SK-N-SH (cell line): ENCODE data around the gene IMPDH1. TPM values are rescaled to one million over a fixed set of nuclear protein-coding genes. Genes with fewer than 3 reads are reported as not detected.

Experiments used
- CTCF ChIA-PET: fragments of 300-600, 350-600 bp; formaldehyde crosslinking; extraction: SDS; loops from one replicate; lab custom pipeline; 2021; lab: Yijun Ruan, JAX
- POLR2A ChIA-PET: fragments of 350-600 bp; sonication (Branson Sonifier 250); formaldehyde crosslinking; extraction: SDS; loops from one replicate; lab custom pipeline; 2020; ENCODE audit warnings: antibody characterized with exemption, inconsistent platforms; lab: Yijun Ruan, JAX
- DNase-seq: peaks from one replicate; pipeline ENCODE4 v3.0.0; 2012
- H2AFZ ChIP-seq: fragments of 200-600 bp; sonication (generic); 2 replicates; pipeline ENCODE4 v1.8.1; 2016; ENCODE audit warnings: antibody characterized with exemption, mild to moderate bottlenecking, low read depth
- H3F3A ChIP-seq: fragments of 200-600 bp; sonication (generic); replicated peaks from 2 replicates; pipeline ENCODE3; 2016; ENCODE audit warnings: antibody characterized with exemption, mild to moderate bottlenecking; ENCODE audit not compliant: insufficient read depth
- H3K27ac ChIP-seq, 2 experiments: fragments of 200-500 bp in 1 of 2; fragments of 200-600 bp in 1 of 2; sonication (Bioruptor generic) in 1 of 2; sonication (generic), shearing (Covaris generic) in 1 of 2; 2 replicates each; pipeline versions ENCODE4 v1.5.1 to v1.6.1; 2014 to 2016; ENCODE audit warnings: low read depth in 2 of 2, inconsistent platforms in 1 of 2, low read length in 1 of 2, mild to moderate bottlenecking in 1 of 2, mixed read lengths in 1 of 2
- H3K27me3 ChIP-seq: fragments of 200-600 bp; sonication (generic), shearing (Covaris generic); 2 replicates; pipeline ENCODE4 v1.6.1; 2016; ENCODE audit warnings: mixed run types; ENCODE audit not compliant: insufficient read depth
- H3K36me3 ChIP-seq, 2 experiments: fragments of 200-500 bp in 1 of 2; fragments of 200-600 bp in 1 of 2; sonication (Bioruptor generic) in 1 of 2; sonication (generic) in 1 of 2; replicated peaks in 1 of 2; 2 replicates each; pipeline versions ENCODE3 to v1.5.1; 2014 to 2016; ENCODE audit warnings: low read length in 1 of 2, mild to moderate bottlenecking in 1 of 2; ENCODE audit not compliant: insufficient read depth in 2 of 2, control insufficient read depth in 1 of 2
- H3K4me1 ChIP-seq, 2 experiments: fragments of 200-500 bp in 1 of 2; fragments of 200-600 bp in 1 of 2; sonication (Bioruptor generic) in 1 of 2; sonication (generic), shearing (Covaris generic) in 1 of 2; 2 replicates each; pipeline versions ENCODE4 v1.5.1 to v1.6.1; 2014 to 2016; ENCODE audit warnings: low read depth in 1 of 2, low read length in 1 of 2, mixed run types in 1 of 2; ENCODE audit not compliant: insufficient read depth in 2 of 2, control insufficient read depth in 1 of 2
- H3K4me2 ChIP-seq: fragments of 200-600 bp; sonication (generic), shearing (Covaris generic); 2 replicates; pipeline ENCODE4 v1.6.1; 2017; ENCODE audit warnings: mixed run types
- H3K4me3 ChIP-seq, 2 experiments: fragments of 200-500 bp in 1 of 2; fragments of 200-600 bp in 1 of 2; sonication (Bioruptor generic) in 1 of 2; sonication (generic), shearing (Covaris generic) in 1 of 2; 2 replicates each; pipeline versions ENCODE4 v1.5.1 to v1.8.1; 2014 to 2016; ENCODE audit warnings: low read depth in 2 of 2, inconsistent platforms in 1 of 2, low read length in 1 of 2, mild to moderate bottlenecking in 1 of 2, mixed read lengths in 1 of 2, moderate library complexity in 1 of 2
- H3K79me2 ChIP-seq: fragments of 200-600 bp; sonication (generic); 2 replicates; pipeline ENCODE4 v1.8.1; 2017; ENCODE audit warnings: mild to moderate bottlenecking; ENCODE audit not compliant: insufficient read depth
- H3K9ac ChIP-seq: fragments of 200-600 bp; sonication (generic); 2 replicates; pipeline ENCODE4 v1.6.1; 2017; ENCODE audit warnings: mixed run types
- H3K9me2 ChIP-seq: fragments of 200-600 bp; sonication (generic); 2 replicates; pipeline ENCODE4 v1.6.1; 2017; ENCODE audit warnings: mixed run types
- H3K9me3 ChIP-seq: fragments of 200-600 bp; sonication (generic); 2 replicates; pipeline ENCODE4 v1.6.1; 2017; ENCODE audit warnings: mixed run types, mild to moderate bottlenecking, moderate library complexity
- H4K20me1 ChIP-seq: fragments of 200-600 bp; sonication (generic); 2 replicates; pipeline ENCODE4 v1.6.1; 2017; ENCODE audit warnings: mild to moderate bottlenecking, mixed run types; ENCODE audit not compliant: insufficient read depth
- CHD2 ChIP-seq: fragments of 150-350 bp; IDR thresholded peaks from 2 replicates; pipeline ENCODE4 v1.6.1; 2018; ENCODE audit warnings: low read length; ENCODE audit not compliant: partially characterized antibody
- ELF1 ChIP-seq: IDR thresholded peaks from 2 replicates; pipeline ENCODE4 v1.4.0; 2012
- EP300 ChIP-seq, 2 experiments: IDR thresholded peaks; 2 replicates each; pipeline versions ENCODE4 v1.4.0 to v1.6.1; 2012; ENCODE audit warnings: borderline replicate concordance in 1 of 2, low read depth in 1 of 2, low read length in 1 of 2
- FOSL2 ChIP-seq: IDR thresholded peaks from 2 replicates; pipeline ENCODE4 v1.4.0; 2012; ENCODE audit warnings: low read depth, mild to moderate bottlenecking, moderate library complexity, borderline replicate concordance
- GABPA ChIP-seq: IDR thresholded peaks from 2 replicates; pipeline ENCODE4 v1.4.0; 2012; ENCODE audit warnings: low read depth, mild to moderate bottlenecking
- GATA2 ChIP-seq: sonication (generic); formaldehyde crosslinking; IDR thresholded peaks from 2 replicates; pipeline ENCODE4 v1.5.0; 2020; ENCODE audit warnings: mild to moderate bottlenecking, missing genetic modification reagents
- MEF2A ChIP-seq: IDR thresholded peaks from 2 replicates; pipeline ENCODE4 v1.4.0; 2012; ENCODE audit warnings: low read depth, borderline replicate concordance
- NFIC ChIP-seq: IDR thresholded peaks from 2 replicates; pipeline ENCODE4 v1.4.0; 2012; ENCODE audit warnings: borderline replicate concordance
- NRF1 ChIP-seq: IDR thresholded peaks from 2 replicates; pipeline ENCODE4 v1.6.1; 2012; ENCODE audit warnings: low read depth, mild to moderate bottlenecking, low read length
- POLR2AphosphoS5 ChIP-seq: IDR thresholded peaks from 2 replicates; pipeline ENCODE4 v1.6.1; 2012; ENCODE audit warnings: low read depth, low read length
- RFX5 ChIP-seq: IDR thresholded peaks from 2 replicates; pipeline ENCODE4 v1.6.1; 2012; ENCODE audit warnings: mild to moderate bottlenecking, improper control_type of control experiment, low read length
- SIN3A ChIP-seq: IDR thresholded peaks from 2 replicates; pipeline ENCODE4 v1.6.1; 2012; ENCODE audit warnings: low read depth, mild to moderate bottlenecking, low read length, moderate library complexity, borderline replicate concordance
- TCF12 ChIP-seq: IDR thresholded peaks from 2 replicates; pipeline ENCODE4 v1.4.0; 2012
- YY1 ChIP-seq: IDR thresholded peaks from 2 replicates; pipeline ENCODE4 v1.4.0; 2012; ENCODE audit warnings: low read depth, mild to moderate bottlenecking
- WGBS: methylation state at CpG from one replicate; pipeline ENCODE4 v1.1.6; 2017; ENCODE audit warnings: low lambda C conversion rate; 5-methylcytosine and 5-hydroxymethylcytosine counted together
- polyA plus RNA-seq, 3 experiments: library from polyadenylated mRNA; depleted of rRNA; stranded (reverse); fragments of >200 nt; gene quantifications; 2 replicates each; pipeline ENCODE4 v1.2.3, GENCODE V29; 2012
- TF ChIP-seq, protein P1 (sequence below): fragments of 150-350 bp; IDR thresholded peaks from 2 replicates; pipeline ENCODE4 v1.6.1; 2017; ENCODE audit warnings: antibody characterized with exemption, low read length, low read depth, borderline replicate concordance
- TF ChIP-seq, protein P2 (sequence below): IDR thresholded peaks from 2 replicates; pipeline ENCODE4 v1.6.1; 2012; ENCODE audit warnings: mild to moderate bottlenecking, low read depth, low read length, moderate library complexity
- TF ChIP-seq, protein P3 (sequence below): IDR thresholded peaks from 2 replicates; pipeline ENCODE4 v1.4.0; 2012; ENCODE audit warnings: low read depth, borderline replicate concordance
- TF ChIP-seq, protein P4 (sequence below): fragments of 150-350 bp; IDR thresholded peaks from 2 replicates; pipeline ENCODE4 v1.6.1; 2016; ENCODE audit warnings: mild to moderate bottlenecking, low read depth, low read length
- TF ChIP-seq, protein P5 (sequence below): IDR thresholded peaks from 2 replicates; pipeline ENCODE4 v1.4.0; 2012; ENCODE audit warnings: low read depth, borderline replicate concordance
- TF ChIP-seq, protein P6 (sequence below): fragments of 200-600 bp; sonication (generic); IDR thresholded peaks from 2 replicates; pipeline ENCODE4 v1.6.1; 2017; ENCODE audit warnings: antibody characterized with exemption, mild to moderate bottlenecking, moderate library complexity

IMPDH1 gene
- 80.4 and 82.0 TPM in 2 replicates for polyA plus RNA-seq (2012; rRNA removed)
- 32.4 and 59.8 TPM in 2 replicates for polyA plus RNA-seq (2012; cell fraction: cytosol; rRNA removed)
- 120 and 129 TPM in 2 replicates for polyA plus RNA-seq (2012; cell fraction: nucleus; rRNA removed)

DNA sequence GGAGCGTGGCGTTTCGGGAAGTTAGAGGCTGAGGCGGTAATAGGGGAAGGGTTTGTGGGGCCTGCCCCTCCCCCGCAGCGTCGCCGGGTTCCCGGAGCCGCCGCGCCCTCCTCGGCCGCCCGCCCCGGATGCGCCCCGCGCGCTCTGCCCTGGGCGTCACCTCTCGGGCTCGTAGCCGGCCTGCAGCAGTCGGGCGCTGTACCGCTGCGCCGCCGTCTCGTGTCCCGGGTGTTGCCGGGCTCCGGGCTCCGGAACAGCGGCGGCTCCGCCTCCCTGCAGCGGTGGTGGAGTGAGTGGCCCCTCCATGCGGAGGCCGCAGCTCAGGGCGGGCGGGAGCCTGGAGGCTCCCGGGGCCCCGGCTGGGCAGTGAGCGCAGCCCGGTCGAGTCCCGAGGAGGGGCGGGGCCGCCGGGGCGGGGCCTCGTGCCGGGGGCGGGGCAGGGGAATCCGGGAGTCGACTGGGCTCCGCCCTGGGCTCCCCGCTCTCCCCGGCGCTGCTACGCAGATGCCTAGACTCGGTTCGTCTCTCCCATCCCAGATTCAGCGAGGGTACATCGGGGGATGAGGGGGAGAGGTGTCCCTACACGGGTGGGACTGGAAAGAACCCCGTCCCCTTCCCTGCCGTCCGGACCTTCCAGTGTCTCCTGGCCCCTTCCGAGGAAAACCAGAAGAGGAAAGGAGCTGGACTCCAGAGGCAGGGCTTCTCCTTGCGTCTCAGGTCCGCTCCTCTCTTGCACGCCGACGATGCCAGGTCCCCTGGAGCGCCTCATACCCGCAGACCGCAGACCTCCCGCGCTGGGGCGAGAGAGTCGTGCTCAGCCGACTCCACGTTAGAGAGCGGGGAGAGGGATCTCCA lies at the start of gene IMPDH1:
IMPDH1 (minus strand) TSS at position 387 of the 855 bp plus-strand sequence; CDS start at position 306, 81 bp downstream.
- Histone ChIP-seq H3K36me3 (no peaks in the 10 kb centered on the region), H3K4me2 (peak within 1 kb of the TSS; percentile 98), H4K20me1 (0 out of 2 replicates have a peak, but pooled peaks cover under 1% of the 10 kb centered on the region), H3K27me3 (no peaks in the 10 kb centered on the region), H3K79me2 (peaks cover 7% of the 10 kb centered on the region; the same call in 1 of the 2 replicates), H3K9me2 (no peaks in the 10 kb centered on the region), H3K4me3 (peak within 1 kb of the TSS; percentile 69 to 83), H3K9ac (peak within 1 kb of the TSS; percentile 73), H3F3A (peaks cover 29% of the 10 kb centered on the region), H3K4me1 (peaks cover 15 to 26% of the 10 kb centered on the region in 2 experiments; a peak in 2 of 4 replicates), H3K27ac (peak within 1 kb of the TSS; percentile 35 to 79; a peak in 3 of 4 replicates), H3K9me3 (no peaks in the 10 kb centered on the region), H2AFZ (peak within 1 kb of the TSS; percentile 97)
- CTCF ChIA-PET: interaction anchor here (4.1 to 50.3 kb wide), 4 partner anchors 7 to 66 kb away, joined by 29 to 1901 read pairs (median 1844); partner anchors contain the start of genes IMPDH1 and RBM28
- POLR2A ChIA-PET: interaction anchor here (1.5 kb wide), 1 partner anchor 9 kb away, joined by 4 read pairs; no protein-coding TSS in a partner anchor
- WGBS: under 1% methylated on average over 28 of the region's 87 CpGs
- DNase-seq: peak; percentile 100
- TF ChIP-seq SIN3A (peak; percentile 67; the same call in 1 of the 2 replicates), GABPA (no peak), POLR2AphosphoS5 (peak; percentile 91), FOSL2 (no peak), EP300 (IDR thresholded peaks at IDR 0.05; ENCODE audit: borderline replicate concordance in 1 of 2, low read depth in 1 of 2, low read length in 1 of 2) (no peak), ELF1 (no peak), TCF12 (no peak; the same call in 1 of the 2 replicates), GATA2 (no peak), MEF2A (no peak), CHD2 (no peak), NFIC (0 out of 2 replicates have a peak, but pooled peaks have one; percentile 10), YY1 (peak; percentile 31; the same call in 1 of the 2 replicates), NRF1 (no peak), RFX5 (no peak)
- TF ChIP-seq, protein P1, sequence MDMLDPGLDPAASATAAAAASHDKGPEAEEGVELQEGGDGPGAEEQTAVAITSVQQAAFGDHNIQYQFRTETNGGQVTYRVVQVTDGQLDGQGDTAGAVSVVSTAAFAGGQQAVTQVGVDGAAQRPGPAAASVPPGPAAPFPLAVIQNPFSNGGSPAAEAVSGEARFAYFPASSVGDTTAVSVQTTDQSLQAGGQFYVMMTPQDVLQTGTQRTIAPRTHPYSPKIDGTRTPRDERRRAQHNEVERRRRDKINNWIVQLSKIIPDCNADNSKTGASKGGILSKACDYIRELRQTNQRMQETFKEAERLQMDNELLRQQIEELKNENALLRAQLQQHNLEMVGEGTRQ: no peak
- TF ChIP-seq, protein P2, sequence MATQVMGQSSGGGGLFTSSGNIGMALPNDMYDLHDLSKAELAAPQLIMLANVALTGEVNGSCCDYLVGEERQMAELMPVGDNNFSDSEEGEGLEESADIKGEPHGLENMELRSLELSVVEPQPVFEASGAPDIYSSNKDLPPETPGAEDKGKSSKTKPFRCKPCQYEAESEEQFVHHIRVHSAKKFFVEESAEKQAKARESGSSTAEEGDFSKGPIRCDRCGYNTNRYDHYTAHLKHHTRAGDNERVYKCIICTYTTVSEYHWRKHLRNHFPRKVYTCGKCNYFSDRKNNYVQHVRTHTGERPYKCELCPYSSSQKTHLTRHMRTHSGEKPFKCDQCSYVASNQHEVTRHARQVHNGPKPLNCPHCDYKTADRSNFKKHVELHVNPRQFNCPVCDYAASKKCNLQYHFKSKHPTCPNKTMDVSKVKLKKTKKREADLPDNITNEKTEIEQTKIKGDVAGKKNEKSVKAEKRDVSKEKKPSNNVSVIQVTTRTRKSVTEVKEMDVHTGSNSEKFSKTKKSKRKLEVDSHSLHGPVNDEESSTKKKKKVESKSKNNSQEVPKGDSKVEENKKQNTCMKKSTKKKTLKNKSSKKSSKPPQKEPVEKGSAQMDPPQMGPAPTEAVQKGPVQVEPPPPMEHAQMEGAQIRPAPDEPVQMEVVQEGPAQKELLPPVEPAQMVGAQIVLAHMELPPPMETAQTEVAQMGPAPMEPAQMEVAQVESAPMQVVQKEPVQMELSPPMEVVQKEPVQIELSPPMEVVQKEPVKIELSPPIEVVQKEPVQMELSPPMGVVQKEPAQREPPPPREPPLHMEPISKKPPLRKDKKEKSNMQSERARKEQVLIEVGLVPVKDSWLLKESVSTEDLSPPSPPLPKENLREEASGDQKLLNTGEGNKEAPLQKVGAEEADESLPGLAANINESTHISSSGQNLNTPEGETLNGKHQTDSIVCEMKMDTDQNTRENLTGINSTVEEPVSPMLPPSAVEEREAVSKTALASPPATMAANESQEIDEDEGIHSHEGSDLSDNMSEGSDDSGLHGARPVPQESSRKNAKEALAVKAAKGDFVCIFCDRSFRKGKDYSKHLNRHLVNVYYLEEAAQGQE: 0 out of 2 replicates have a peak, but pooled peaks have one; percentile 14
- TF ChIP-seq, protein P3, sequence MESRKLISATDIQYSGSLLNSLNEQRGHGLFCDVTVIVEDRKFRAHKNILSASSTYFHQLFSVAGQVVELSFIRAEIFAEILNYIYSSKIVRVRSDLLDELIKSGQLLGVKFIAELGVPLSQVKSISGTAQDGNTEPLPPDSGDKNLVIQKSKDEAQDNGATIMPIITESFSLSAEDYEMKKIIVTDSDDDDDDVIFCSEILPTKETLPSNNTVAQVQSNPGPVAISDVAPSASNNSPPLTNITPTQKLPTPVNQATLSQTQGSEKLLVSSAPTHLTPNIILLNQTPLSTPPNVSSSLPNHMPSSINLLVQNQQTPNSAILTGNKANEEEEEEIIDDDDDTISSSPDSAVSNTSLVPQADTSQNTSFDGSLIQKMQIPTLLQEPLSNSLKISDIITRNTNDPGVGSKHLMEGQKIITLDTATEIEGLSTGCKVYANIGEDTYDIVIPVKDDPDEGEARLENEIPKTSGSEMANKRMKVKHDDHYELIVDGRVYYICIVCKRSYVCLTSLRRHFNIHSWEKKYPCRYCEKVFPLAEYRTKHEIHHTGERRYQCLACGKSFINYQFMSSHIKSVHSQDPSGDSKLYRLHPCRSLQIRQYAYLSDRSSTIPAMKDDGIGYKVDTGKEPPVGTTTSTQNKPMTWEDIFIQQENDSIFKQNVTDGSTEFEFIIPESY: no peak
- TF ChIP-seq, protein P4, sequence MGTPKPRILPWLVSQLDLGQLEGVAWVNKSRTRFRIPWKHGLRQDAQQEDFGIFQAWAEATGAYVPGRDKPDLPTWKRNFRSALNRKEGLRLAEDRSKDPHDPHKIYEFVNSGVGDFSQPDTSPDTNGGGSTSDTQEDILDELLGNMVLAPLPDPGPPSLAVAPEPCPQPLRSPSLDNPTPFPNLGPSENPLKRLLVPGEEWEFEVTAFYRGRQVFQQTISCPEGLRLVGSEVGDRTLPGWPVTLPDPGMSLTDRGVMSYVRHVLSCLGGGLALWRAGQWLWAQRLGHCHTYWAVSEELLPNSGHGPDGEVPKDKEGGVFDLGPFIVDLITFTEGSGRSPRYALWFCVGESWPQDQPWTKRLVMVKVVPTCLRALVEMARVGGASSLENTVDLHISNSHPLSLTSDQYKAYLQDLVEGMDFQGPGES: no peak
- TF ChIP-seq, protein P5, sequence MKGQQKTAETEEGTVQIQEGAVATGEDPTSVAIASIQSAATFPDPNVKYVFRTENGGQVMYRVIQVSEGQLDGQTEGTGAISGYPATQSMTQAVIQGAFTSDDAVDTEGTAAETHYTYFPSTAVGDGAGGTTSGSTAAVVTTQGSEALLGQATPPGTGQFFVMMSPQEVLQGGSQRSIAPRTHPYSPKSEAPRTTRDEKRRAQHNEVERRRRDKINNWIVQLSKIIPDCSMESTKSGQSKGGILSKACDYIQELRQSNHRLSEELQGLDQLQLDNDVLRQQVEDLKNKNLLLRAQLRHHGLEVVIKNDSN: 0 out of 2 replicates have a peak, but pooled peaks have one; percentile 8
- TF ChIP-seq, protein P6, sequence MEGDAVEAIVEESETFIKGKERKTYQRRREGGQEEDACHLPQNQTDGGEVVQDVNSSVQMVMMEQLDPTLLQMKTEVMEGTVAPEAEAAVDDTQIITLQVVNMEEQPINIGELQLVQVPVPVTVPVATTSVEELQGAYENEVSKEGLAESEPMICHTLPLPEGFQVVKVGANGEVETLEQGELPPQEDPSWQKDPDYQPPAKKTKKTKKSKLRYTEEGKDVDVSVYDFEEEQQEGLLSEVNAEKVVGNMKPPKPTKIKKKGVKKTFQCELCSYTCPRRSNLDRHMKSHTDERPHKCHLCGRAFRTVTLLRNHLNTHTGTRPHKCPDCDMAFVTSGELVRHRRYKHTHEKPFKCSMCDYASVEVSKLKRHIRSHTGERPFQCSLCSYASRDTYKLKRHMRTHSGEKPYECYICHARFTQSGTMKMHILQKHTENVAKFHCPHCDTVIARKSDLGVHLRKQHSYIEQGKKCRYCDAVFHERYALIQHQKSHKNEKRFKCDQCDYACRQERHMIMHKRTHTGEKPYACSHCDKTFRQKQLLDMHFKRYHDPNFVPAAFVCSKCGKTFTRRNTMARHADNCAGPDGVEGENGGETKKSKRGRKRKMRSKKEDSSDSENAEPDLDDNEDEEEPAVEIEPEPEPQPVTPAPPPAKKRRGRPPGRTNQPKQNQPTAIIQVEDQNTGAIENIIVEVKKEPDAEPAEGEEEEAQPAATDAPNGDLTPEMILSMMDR: no peak
